Ectodermal cell (in vitro differentiated cells): ENCODE measurements around the gene DPY19L2.
"Not testable (repeated sequence)": the region's sequence is repeated elsewhere in the genome, so short reads cannot be mapped to it uniquely, and the experiment has no call there.

ENCODE experiments used
- H3K27ac ChIP-seq: 2 replicates; pipeline ENCODE4 v1.7.0; 2013; ENCODE audit warnings: mild to moderate bottlenecking, low read depth, low read length; ENCODE audit not compliant: insufficient read depth, poor library complexity, severe bottlenecking
- H3K27me3 ChIP-seq: 2 replicates; pipeline ENCODE4 v1.7.0; 2013; ENCODE audit warnings: mild to moderate bottlenecking, low read length; ENCODE audit not compliant: insufficient read depth, control insufficient read depth, poor library complexity, severe bottlenecking
- H3K36me3 ChIP-seq: one replicate; pipeline ENCODE4 v1.7.0; 2013; ENCODE audit warnings: low read length; ENCODE audit not compliant: control insufficient read depth, insufficient read depth
- H3K4me1 ChIP-seq: one replicate; pipeline ENCODE4 v1.7.0; 2013; ENCODE audit warnings: low read length; ENCODE audit not compliant: control insufficient read depth, insufficient read depth
- H3K4me3 ChIP-seq: 2 replicates; pipeline ENCODE4 v1.7.0; 2013; ENCODE audit warnings: low read depth, low read length, control low read depth; ENCODE audit not compliant: insufficient read depth
- H3K9me3 ChIP-seq: 2 replicates; pipeline ENCODE4 v1.7.0; 2013; ENCODE audit warnings: mild to moderate bottlenecking, low read length, moderate library complexity; ENCODE audit not compliant: control insufficient read depth
- WGBS, 2 experiments: methylation state at CpG; one replicate each; pipeline ENCODE4 v1.1.7; 2013; ENCODE audit warnings: missing lambda C conversion rate in 2 of 2; 5-methylcytosine and 5-hydroxymethylcytosine counted together

The DPY19L2 gene

GRCh38 chr12:63538656-63539055 is 129.6 kb downstream of the DPY19L2 start:
- H3K27me3 ChIP-seq, H3K4me3 ChIP-seq, H3K27ac ChIP-seq, H3K4me1 ChIP-seq, H3K36me3 ChIP-seq, H3K9me3 ChIP-seq: not testable (repeated sequence)
- 93 to 100% methylated on average over 1 to 2 of the region's 4 CpGs for WGBS, 2 experiments

DNA sequence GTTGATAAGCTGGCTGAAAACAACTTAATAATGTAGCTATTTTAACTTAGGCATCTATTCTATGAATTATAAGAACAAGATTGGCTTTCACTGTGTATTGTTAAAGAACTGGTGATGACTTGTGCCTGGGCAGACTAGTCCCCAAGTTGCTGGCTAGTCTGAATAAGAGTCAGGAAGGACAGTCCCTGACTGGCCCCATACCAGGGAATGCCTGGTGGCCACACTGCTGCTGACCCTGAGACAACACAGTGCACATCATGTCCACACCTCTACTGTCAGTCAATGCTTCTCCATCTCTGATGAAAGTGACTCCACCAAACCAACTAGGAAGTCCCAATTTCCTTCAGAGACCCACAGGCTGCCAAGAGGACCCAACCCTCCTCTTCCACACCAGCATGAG is 130.5 kb downstream of the DPY19L2 start:
- not testable (repeated sequence) for H3K36me3 ChIP-seq, H3K27ac ChIP-seq, H3K4me3 ChIP-seq, H3K9me3 ChIP-seq, H3K4me1 ChIP-seq, H3K27me3 ChIP-seq

- WGBS, 2 experiments: 80 to 82% methylated on average over 7 of the region's 7 CpGs
- H3K9me3 ChIP-seq, H3K27me3 ChIP-seq, H3K4me3 ChIP-seq, H3K27ac ChIP-seq, H3K4me1 ChIP-seq, H3K36me3 ChIP-seq: not testable (repeated sequence)
These were observed 138.7 kb downstream of the DPY19L2 start for GRCh38 chr12:63529641-63530040.

DNA sequence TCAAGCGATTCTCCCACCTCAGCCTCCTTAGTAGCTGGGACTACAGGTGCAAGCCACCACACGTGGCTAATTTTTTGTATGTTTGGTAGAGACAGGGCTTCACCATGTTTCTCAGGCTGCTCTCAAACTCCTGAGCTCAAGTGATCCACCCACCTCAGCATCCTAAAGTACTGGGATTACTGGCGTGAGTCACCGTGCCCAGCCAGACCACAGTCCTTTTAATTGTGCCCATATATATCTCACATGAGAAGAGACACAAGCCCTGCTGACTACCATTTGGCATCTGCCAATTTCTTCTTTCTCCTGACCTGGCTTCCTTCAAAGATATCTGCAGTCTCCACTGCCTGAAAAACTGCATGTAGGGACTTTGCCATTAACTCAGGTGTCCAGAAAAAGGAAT is 142.5 kb downstream of the DPY19L2 start:
- Histone ChIP-seq H3K4me1 (no peaks in the 10 kb centered on the region), H3K27me3 (no peaks in the 10 kb centered on the region), H3K9me3 (no peaks in the 10 kb centered on the region), H3K4me3 (no peak overlapping the region), H3K27ac (no peak overlapping the region), H3K36me3 (no peaks in the 10 kb centered on the region)
- 83 to 84% methylated on average over 4 of the region's 4 CpGs for WGBS, 2 experiments

DNA sequence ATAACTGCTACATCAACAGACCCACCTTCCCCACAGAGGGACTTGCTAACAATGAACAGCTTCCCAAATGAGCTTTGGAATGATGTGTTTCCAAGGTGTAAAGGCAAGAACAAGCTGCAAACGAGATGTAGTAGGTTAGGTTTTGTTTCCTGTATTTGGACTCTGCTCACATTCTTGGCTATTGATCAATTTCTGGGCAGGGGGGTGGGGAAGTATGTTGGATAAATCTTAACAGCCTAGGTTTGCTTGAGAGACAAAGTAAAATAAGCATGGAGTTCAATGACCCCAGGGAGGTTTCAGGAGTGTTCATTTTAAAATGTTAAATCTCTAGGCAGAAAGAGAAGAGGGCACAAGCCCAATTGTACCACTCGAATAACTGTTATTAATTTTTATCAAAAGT is 146.6 kb downstream of the DPY19L2 start:
- H3K4me3 ChIP-seq: no peak overlapping the region
- no peaks in the 10 kb centered on the region for H3K36me3 ChIP-seq
- no peaks in the 10 kb centered on the region for H3K4me1 ChIP-seq
- no peak overlapping the region for H3K27ac ChIP-seq
- H3K9me3 ChIP-seq: no peaks in the 10 kb centered on the region
- 72 to 92% methylated on average over 1 to 2 of the region's 2 CpGs for WGBS, 2 experiments
- H3K27me3 ChIP-seq: no peaks in the 10 kb centered on the region
